ENCODE results near the gene PPARA.

The PPARA gene

DNA sequence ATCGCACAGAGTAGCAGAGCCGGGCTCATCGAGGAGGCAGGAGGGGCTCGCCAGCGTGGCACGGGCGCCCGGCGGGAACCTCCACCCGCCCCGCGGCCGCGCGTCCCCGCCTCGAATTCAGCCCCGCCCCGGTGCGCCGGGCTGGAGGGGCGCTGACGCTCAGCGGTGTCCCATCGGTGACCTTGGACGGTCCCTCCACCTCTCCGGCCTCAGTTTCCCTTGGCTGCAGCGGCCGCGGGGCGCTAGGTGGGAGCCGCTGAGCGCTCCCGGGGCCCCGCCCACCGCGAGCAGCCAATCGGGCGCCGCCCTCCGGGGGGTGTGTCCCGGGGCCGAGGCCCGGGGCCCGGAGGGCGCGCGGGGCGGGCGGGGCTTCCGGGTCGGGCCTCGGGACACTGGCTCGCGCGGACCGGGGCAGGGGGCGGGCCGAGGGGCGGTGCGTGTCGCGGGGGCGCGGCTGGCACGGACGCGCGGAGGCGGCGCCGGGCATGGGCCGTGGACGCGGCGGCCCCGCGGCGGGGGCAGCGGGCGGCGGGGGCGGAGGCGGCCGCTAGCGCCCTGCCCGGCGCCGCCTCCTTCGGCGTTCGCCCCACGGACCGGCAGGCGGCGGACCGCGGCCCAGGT lies at the start of gene PPARA:
Gene PPARA, plus strand, starts transcription at position 493 of the 621 bp plus-strand sequence. CDS start 47,858 bp downstream, outside the sequence.
- peak; percentile 72 to 79 for DNase-seq (ENCODE audit: low read depth in 2 of 2)

DNA sequence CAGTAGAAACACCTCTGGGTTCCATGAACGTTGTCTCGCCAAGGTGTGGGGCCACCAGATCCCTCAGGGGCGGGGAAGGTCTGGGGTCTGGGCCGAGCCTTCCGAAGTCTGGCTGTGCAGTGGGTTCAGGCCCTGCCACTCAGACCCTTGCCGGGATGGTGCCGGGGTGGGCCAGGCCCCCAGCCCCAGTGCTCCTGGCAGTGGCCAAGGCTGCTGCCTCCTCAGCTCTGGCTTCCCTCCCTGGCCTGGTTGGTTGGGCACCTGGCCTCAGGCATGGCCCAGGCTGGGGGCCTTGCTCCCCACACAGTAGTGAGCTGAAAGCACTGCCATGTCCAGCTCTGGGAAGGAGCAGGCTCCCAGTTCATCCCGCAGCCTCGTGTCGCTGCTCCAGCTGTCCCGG lies 48.2 kb upstream of the PPARA start:
- no peak for DNase-seq (ENCODE audit: low read depth in 2 of 2)

DNA sequence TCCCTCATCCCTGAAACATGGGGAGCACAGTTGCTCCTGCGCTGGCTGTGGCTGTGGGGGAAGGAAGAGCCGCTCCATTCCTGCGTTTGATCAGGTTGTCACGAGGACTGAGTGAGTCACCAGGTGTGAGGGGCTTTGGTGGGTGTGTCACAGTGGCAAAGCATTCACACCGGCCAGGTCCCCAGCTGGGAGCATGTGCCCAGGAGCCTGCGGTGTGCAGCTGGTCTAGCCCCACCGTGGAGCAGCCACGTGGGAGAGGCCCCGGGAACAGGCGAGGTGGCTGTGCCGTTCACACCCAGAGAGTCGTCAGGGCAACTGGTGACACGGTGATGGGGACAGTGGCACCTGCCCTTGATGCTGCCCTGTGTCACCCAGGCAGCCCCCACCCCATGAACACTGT lies 47.6 kb upstream of the PPARA start:
- DNase-seq (ENCODE audit: low read depth in 2 of 2) = no peak

DNA sequence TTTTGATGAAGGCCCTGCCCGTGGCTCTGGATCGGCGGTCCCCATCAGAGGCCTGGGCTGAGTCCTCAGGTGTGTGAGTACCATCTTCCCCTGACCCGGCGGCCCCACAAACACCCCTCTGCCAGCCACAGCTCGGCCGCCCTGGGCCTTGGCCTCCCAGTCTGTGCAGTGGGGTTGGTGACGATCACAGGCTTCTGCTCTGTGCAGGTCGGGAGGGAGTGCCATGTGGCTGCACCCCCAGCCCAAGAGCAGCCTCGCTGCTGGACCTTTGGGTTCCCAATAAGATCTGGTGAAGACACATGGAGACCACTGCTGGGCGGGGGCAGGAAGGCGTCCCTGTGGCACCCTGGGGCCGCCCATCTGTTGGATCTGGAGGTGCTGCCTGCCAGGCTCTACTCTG lies 47.1 kb upstream of the PPARA start:
- DNase-seq (ENCODE audit: low read depth in 2 of 2) = no peak

DNA sequence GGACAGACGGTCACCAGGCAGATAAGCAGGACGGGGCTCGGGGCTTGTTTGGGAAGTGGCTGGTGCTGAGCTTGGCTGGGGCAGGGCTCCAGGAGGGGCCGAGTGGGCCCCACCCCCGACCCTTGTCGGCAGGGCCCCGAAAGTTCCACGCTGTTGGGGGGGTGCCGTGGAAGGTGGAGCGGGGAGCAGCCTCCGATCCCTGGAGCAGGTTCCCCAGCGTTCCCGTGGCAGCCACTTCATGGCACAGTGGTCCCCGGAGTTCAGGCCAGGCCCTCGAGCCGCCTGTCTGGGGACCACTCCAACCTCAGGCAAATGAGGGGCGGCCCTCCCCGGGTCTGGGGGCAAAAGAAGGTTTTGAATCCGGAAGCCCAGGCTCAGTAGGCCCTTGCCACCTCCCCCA lies 46.7 kb upstream of the PPARA start:
- DNase-seq (ENCODE audit: low read depth in 2 of 2) = no peak

DNA sequence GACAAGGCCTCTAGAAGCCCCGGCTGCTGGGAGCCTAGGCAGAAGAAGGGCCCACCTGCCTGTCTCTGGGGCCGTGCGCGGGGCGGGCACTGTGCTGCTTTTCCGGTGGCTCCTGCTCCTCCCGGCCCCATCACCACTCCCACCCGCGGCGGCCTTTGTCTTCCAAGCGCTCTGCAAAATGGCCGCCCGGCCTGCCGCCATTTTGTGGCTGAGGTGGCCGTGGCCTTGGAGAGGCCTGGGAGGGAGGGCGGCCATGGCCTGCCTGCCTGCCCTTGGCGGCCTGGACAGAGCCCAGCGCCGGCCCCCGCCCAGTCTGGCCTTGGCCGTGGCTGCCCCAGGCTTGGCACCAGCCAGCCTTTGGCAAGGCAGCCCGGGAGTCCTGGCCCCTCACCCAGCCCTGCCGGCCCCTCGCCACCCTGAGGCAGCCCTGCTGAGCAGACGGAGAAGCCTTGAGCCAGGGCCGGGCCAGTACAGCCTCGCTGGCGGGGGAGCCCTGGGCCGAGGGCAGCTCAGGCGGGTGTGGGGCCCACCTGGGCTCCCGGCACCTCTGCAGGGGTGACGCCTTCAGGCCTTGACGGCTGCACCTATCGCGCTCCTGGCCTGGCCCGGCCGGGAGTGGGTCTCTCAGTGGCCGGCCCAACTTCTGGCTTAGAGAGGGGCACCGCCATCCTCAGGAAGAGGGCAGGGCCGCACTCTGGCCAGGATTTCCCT lies 46.0 kb upstream of the PPARA start:
- no peak for DNase-seq (ENCODE audit: low read depth in 2 of 2)

DNA sequence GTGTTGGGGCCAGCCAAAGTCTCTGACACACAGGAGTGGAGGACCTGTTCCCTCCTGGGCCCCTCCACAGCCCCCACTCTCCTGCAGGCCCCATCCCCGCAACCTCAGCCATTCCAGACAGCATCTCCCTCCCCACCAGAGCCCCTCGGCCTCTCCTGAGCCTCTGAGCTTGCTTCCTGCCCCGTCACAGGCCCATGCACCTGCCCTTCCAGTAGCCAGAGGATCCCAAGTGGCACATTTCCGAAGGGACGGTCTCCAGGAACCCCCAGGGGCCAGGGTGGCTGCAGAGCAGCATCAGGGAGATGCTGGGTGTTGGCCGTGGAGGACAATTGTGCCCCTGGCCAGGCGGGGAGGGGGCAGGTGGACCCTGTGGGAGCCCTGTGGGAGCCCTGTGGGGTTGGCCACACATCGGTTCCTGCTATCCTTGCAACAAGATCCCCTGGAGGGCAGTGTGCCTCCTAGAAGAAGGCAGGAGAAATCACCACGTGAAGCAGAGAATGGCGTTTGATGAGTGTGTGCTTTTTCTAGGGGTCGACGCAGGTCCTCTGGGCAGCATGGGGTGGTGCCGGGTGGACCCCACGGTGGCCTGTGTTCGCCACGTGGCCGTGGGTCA lies 45.3 kb upstream of the PPARA start:
- no peak for DNase-seq (ENCODE audit: low read depth in 2 of 2)

DNA sequence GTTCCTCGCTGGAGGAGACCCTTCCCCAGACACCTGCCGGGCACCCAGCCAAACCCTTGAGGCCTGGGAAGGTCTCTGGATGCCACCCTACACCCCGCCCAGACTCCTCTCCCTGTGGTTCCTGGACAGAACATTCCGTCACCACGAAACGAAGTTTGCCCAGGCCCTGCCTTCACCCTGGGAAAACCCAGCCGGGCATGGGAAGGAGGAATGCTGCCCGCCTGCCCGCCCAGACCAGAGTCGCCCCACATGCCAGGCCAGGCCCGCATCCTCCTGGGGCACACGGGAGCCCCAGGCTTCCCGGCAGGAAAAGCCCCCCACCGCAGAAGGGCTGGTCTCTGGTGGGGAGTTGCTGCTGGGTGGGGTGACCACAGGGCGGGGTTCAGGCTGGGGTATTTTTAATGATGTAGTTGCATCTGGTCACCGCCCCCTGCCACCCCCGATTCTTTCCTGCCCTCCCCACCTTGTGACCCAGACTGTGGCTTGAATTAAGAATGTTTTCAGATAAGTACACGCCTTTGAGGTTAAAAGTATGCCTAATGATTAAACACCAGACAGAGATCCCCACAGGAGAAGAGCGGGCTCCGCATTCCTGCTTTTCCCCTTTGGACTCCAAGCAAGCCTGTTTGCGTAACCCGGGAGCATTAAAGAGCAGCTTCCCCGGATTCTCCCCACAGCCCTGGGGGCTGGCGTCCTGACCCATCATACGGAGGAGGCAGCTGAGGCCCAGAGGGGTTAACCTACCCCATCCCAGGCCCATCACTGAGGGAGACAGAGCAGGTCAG lies 44.6 kb upstream of the PPARA start:
- no peak for DNase-seq (ENCODE audit: low read depth in 2 of 2)

DNA sequence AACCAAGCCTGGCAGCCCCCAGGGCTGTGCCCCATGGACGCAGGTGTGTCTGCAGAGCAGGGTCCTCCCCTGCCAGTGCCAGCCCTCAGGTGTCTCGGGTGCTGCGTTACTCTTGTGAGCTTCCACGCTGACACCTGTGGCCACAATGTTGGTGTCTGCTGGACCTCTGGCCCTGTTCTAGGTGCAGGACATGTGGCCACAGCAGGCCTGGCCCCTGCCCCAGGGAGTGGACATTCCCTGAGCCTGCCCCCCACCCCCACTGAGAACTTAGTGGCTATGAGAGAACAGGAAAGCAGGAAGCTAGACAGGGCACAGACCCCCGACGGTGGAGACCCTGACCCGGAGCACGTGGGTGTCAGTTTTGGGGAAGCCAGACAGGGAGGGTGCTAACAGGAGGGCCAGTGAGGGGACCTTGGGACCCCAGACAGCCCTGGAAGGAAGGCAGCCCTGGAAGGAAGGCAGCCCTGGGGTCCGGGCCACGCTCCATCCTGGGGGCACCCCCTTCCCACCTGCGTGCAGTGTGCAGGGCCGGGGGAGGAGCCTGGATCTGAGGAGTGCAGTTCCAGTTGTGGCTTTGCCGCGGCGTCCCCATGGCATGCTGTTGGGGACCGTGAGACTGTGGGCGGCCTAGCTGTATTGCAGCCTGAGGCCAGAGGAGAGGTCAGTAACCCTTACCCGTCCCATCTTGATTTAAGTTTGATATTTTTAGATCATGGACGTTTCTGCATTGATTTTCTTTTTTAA lies 43.9 kb upstream of the PPARA start:
- no peak for DNase-seq (ENCODE audit: low read depth in 2 of 2)

DNA sequence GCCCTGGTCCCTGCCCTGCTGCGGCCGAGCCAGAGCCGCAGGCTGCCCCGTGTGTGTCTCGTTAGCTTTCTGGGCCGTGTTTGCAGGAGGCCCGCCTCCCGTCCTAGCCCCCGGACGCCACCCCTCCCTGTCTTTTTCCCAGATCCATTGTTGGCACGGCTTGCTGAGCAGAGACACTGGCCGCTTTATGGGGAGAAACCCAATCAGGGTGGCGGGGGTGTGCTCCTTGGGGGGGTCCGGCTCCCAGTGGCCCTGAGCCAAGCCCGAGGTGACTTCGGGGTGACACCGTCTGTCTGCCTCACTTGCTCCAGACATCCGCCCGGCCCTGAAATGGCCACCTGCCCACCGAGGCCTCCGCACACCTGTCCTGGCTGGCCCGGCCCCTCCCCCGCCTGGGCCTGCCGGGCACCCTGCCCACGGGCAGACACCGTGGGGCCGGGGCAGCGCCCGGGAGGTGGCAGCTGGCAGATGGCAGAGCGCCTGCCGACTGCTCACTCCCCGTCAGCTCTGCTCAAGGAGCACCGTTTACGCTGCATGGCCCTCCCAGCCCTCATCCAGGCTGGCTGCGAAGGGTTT lies 43.1 kb upstream of the PPARA start:
- DNase-seq (ENCODE audit: low read depth in 2 of 2) = no peak

DNA sequence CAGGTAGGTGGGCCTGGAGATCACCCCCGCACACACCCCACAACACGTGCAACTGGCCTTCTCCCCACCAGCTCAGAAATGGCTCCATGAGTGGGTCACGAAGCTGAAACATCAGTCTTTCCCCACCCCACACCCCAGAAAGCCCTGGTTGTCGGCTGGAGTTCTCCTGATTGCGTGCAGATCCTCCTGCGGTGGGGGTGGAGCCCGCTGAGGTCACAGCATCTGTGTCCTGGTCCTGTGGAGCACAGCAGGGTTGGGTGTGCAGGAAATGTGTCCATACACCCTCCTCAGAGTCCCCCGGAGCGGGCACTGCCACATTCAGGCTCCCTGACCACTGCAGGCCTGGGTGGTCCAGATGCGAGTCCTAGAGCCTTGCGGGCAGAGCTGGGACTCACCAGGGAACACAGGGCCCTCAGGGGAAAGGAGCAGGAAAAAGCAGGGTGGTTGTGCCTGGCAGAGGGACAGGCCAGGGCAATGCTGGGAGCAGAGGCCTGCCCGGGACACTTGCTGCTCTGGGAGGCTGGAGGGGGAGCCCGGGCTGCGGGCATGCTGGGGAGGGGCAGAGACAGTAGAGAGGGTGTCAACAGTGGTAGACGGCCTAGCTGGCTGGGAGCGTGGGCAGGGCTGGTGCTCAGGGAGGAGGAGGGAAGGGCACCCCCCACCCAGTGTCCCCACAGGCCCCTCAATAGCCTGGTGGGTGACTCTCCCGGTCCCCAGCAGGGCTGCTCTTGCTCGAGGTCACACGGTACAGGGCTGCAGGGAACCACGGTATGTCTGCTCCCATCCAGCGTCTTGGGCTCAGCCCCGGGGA lies 42.4 kb upstream of the PPARA start:
- no peak for DNase-seq (ENCODE audit: low read depth in 2 of 2)

DNA sequence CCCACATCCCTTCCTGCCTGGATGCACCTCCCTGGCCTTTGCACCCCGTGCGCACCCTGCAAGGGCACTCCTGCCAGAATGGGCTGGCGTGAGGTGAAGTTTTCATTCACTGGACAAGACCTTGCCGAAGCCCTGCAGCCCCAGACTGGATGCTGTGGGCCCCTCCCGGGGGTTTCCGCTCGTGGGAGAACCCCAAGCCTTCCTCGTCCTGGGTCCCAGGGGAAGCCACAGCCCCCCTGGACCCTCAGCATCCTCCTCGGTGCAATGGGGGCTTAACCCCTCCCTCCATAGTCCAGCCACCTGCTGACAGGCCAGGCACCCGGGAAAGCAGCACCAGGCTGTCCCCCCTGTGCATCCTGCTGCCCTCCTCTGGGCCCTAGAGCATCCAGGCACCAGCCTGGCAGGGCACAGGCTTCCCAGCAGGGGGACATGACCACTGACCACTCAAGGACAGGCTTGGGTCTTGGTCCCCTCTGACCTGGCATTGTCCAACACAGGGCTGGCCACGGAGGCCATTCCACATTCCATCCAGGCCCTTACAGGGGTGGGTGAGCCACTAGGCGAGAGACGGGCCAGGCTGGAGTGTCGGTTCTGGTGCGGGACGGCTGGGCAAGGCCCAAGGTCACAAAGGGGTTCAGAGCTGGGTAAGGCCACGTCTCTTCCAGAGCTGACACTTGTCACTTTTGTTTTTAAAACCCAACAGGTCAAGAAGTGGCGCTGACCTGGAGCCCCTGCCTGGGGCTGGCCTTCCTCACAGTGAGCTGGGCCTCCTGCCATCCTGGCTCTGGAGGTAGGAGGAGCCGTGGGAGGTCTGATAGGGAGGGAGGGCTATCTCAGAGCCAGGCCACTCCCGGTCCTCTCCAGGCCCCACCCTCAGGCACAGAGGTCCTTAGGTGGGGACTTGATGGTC lies 41.5 kb upstream of the PPARA start:
- no peak for DNase-seq (ENCODE audit: low read depth in 2 of 2)

DNA sequence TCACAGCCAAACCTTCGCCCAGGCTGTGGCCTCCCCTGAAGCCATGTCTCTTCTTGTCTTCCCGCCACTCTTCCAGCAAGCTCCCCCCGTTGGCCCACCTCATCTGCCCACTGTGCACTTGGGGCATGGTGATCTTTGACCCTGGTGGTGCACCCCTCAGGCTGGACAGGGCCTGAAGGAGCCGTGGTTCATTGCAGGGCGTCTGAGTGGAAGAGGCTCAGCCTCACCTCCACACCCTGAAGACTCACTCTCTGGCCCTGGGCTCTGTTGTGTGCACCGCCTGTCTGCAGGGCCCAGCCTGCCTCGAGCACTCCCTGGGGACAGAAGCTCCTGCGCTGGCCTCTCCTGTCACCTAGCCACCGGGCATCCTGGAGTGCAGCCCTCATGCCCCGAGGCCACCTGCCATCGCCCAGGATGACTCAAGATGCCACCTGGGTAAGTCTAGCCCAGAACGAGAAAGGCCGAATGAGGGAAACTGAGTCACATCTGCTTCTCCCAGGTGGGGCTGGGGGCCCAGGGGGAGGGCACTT lies 40.8 kb upstream of the PPARA start:
- DNase-seq (ENCODE audit: low read depth in 2 of 2) = no peak

DNA sequence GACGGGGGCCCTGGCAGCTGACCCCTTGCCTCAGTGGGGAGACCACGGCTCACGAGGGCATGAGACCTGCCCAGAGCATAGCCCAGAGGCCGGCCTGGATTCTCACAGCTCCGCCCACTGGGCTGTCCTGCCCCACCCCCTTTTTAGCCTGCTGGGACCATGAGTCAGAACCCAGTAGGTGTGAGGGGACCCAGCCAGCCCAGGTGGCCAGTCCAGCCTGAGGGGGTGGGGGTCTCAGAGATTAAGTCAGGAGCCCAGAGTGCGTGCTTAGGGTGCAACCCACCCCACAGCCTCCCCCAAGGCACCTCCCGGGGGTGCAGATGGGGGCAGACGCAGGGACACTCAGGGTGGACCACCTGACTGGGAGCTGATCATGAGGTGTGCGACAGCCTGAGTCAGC lies 40.1 kb upstream of the PPARA start:
- DNase-seq (ENCODE audit: low read depth in 2 of 2) = no peak

DNA sequence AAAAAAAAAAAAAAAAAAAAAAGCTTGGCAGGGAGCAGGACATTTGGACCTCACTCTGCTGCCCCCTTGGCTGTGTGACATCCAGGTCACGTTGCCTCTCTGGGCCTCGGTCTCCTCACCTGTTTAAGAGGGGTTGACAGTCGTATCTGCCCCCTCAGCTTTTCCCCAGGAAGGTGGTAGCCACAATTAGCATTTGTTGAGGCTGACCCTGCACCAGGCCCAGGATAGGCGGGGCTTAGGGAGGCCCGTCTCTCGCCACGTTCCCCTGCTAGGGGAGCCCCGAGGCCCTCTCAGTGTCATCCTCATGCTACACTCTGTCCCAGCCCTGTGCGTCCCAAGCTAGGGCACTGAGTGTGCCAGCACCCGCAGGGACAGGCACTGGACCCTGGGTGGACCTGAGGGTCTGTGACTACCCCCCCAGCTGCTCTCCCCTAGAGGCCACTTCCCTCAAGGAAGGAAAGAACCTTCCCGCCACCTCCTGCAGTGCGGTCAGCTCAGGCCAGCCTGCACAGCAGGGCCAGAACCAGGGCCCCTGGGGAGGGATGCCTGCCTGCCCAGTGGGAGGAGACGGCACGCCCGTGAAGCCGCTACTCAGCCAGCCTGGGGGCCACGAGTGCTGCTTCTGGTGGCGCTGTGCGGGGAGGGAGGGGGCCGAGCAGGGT lies 38.5 kb upstream of the PPARA start:
- no peak for DNase-seq (ENCODE audit: low read depth in 2 of 2)

DNA sequence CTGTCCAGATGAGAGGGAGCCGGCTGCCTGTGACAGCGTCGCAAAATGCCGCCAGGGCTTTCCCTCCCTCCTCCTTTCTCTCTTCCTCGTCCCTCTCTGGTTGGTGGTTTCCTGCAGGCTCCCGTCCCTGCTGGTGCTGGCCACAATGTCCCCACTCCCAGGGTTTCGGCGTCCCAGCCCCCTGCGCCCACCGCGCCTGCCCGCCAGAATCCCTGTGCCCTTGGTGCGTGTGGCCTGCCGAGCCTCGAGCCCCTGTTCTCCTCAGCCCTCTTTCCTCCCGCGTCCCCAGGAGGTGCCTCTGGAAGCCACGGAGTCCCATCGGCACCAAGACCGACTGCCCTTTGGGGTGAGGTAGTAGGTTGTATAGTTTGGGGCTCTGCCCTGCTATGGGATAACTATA lies 37.9 kb upstream of the PPARA start:
- no peak for DNase-seq (ENCODE audit: low read depth in 2 of 2)

DNA sequence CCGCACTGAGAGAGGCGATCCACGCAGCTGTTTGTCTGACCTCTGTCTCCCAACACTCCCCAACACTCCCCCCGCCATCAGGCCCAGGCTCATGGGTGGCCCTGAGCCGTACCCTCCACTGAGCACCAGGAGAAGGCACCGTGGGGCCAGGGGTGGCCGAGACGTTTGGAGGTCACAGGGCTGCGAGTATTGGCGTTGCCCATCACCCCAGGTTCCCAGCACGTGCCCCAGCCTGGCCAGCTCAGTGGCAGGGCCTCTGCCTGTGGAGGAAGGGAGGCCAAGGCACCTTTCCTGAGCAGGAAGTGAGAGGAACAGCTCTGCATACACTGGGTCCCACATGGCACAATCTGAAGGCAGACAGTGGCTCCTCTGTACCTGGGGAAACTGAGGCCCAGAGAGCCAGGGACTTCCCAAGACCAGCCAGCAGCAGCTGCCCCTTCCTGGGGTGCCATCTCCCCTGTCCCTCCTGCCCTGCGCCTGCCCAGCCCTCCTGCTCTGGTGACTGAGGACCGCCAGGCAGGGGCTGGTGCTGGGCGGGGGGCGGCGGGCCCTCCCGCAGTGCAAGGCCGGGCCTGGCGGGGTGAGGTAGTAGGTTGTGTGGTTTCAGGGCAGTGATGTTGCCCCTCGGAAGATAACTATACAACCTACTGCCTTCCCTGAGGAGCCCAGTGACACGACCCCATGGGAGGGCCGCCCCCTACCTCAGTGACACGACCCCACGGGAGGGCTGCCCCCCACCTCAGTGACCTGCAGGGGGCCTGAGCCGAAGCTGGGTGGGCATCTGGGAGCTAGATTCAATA lies 37.0 kb upstream of the PPARA start:
- DNase-seq (ENCODE audit: low read depth in 2 of 2) = no peak
